Smooth muscle cell of the brain vasculature (primary cell): ENCODE results near the gene ADARB1.

Experiments
- DNase-seq: peaks from one replicate; pipeline ENCODE4 v3.0.0-alpha.2; 2012; ENCODE audit warnings: low read depth, low spot score

ADARB1 gene

DNA sequence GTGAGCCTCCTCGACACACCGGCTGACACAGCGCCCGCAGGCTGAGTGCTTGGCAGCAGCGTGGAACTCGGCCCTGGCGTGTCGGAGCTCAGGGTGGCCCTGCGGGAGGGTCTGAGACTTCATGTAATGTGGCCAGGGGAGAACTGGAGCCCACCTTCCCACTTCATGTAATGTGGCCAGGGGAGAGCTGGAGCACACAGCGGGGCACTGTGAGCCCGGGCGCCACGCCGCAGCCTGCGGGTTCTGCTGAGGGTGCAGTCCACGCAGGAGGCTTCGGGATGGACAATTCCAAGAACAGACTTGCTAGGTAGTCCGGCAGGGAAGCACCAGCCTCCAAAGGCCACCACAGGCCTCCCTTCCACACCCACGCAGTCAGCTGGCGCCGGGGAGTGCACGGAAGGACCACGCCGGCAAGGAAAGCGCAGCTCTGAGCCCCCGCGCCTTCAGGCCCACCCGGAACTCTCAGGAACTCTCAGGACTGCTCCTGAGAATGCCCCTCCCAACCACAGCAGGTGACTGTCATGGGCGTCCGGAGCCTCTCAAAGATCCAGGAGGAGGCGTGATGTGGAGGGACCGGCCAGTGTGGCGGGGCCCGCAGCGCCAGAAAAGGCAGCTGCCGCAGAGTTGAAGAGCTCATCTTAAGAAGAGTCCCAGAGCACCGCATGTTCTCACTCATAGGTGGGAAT is 19.3 kb upstream of the ADARB1 start:
- no peak for DNase-seq

DNA sequence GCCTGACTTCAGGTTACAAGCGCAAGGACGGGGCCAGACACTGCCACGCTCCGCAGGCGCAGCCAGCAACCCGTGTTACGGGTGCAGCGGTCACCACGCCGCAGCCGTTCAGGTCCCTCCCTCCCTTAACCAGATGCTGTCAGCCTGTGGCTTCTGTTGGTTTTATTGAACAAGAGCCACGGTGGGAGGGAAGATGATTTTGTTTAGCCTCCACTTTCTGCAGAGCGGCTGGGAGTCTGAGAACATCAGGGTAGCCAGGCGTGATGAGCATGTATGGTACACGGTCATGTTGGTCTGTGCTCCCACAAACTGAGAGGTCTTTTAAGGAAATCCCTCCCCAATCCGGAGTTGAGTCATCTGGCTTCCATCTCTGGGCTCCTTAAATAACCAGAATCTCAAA is 18.5 kb upstream of the ADARB1 start:
- DNase-seq, result no peak

DNA sequence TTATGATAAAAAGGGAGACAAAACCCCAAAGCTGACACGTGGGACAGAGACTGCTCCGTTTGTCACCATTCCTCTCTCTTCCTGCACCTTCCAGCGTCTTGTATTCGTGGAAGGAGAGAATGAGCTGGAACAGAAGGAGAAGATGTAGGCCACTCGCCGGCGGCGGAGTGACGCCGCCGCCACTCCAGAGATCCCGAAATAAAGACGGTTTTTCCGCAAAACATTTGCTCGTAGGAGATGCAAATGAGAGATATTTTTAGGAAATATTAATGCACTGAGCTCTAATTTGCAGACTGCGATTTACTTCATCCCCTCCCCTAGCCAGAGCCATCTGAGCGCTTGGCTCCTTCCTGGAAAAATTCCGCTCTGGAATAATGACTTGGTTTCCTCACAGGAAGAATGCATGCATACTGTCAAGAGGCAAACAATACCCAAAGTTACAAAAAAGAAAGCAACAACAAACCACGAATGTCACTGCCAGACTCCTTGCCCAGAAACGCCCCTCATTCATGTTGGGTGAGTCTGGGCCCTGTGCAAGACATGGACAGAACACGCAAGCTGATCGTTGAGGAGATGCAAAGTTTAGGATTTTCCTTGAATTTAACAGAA is 18.0 kb upstream of the ADARB1 start:
- no peak for DNase-seq

DNA sequence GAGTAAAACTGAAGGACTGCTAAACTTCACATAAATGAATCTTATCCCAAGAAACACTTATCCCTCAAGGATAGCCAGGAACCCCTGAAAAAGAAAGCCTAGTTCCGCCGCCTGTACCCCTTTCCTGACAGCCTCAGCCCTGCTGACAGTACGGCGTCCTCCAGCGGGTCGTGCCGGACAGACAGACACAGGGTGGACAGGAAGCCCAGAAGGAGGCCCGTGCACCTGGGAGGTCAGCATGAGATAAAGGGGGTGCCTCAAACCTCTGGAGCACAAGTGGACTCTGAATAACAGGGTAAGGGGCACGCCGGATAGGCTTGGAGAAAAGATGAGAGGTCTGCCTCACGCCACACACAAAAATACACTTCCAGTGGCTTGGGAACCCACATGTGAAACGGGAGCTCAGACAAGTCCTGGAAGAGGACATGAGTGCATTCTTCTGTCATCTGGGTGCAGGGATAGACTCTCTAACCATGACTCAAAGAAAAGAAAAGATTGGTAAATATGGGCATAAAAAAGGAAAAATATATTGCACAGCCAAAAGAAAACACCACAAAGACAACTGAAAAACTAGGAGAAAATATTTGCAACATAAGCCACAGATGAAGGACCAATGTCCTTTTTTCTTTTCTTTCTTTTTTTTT is 17.3 kb upstream of the ADARB1 start:
- DNase-seq, result no peak

DNA sequence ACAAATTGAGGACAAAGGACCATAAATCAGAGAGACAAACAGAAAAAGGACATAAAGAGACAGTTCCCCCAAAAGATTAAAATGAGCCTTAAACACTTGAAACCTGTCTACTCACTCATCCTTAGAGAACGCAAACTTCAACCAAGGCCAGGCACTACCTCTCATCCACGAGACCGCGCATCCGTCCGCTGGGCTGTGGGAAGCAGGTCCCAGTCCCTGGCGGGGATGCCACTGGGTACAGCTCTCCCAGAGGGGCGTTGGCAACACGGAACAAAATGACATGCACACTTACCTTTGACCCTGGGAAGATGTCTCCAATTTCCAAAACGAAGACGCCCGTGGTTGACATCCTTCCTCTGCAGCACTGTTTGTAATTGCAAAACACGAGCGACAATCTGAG is 16.5 kb upstream of the ADARB1 start:
- no peak for DNase-seq

- DNase-seq, result no peak
Measured at GRCh38 chr21:45059121-45059520, 15.3 kb upstream of the ADARB1 start.

DNA sequence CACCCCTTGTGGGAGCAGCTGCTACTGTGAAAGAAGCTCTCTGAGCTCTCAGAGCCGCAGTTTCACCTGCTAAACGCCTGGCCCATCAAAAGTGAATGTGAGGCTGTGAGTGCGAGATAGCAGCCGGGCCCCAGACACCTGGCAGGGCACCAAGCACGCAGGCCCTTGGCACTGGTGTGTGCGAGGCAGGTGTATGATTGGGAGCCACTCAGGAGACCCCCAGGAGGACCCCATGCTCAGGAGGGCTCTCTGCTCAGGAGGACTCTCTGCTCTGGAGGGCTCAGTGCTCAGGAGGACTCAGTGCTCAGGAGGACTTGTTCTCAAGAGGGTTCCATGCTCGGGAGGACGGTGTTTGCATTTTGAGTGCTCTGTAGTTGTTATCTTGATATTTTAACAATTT is 14.3 kb upstream of the ADARB1 start:
- no peak for DNase-seq

- no peak for DNase-seq
Measured at GRCh38 chr21:45060675-45061311, 13.6 kb upstream of the ADARB1 start.

GRCh38 chr21:45064091-45064490 is 10.3 kb upstream of the ADARB1 start:
- DNase-seq, result no peak

DNA sequence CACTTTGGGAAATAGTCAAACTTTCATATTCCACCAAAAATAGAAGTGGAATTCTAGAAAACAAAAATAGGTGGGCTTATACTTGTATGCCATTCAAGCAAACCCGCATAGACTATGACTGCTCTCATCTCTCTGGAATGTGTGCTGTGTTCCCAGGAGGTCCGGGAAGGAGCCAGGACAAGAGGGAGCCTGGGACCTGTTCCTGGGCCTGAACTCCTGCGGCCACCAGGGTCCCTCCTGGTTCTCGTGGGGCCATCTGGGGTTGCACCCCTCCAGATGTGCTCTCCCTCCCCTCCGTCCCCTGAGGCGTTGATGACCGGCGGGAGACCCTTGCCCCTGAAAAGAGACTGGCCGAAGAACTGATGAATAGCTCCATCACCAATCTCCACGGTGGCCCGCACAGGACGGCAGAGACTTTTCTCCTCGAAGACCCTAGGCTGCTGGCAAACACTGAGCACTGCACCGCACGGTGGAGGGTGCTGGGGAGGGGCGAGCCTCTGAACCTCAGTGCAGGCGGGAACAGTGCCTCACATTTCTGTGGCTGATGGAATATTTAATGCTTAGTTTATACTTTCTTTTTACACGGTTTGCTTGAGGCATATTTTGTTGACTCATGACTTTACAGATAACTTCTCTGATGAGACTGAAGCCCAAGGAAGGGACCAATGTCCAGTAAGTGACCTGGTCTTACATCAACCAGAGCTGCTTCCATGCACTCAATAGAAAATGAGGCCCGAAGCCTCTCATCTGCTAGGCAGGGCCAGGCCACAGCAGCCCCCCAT is 9.6 kb upstream of the ADARB1 start:
- no peak for DNase-seq

GRCh38 chr21:45067462-45068285 is 6.7 kb upstream of the ADARB1 start:
- DNase-seq, result no peak

DNA sequence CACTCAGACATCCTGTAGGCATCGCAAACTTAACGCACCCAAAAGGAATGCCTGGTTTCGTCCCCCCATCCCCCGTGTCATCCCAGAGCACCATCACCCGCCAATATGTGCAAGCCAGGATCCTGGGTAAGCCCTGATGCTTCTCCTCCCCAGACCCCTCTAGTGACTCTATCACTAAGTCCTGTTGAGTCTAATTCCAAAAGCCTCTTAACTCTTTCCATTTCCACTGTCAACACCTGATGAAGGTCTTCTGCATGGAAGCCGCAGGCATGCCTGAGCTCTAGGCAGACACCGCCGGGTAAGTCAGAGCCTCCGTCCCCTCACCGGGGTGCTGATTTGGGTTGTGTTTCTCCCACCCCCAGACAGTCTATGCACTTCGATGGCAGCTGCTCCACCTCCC is 5.3 kb upstream of the ADARB1 start:
- no peak for DNase-seq

DNA sequence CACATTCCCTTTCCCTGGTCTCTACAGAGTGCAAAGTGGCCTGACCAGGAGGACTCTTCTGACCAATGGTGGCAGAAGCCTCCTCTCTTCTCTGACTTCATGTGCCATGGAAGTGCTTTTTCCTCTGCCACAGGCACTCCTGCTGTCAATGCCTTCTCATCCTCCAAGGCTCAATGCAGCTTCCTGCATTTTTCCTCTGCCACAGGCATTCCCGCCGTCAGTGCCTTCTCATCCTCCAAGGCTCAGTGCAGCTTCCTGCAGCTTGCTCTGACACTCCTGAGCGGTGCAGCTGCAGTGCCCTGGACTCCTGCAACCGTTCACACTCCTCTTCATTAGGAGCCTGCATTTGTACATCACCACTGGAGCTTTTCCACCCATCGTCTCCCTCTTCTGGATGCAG is 4.7 kb upstream of the ADARB1 start:
- DNase-seq, result no peak

GRCh38 chr21:45071078-45071873 is 3.1 kb upstream of the ADARB1 start:
- DNase-seq, result no peak

DNA sequence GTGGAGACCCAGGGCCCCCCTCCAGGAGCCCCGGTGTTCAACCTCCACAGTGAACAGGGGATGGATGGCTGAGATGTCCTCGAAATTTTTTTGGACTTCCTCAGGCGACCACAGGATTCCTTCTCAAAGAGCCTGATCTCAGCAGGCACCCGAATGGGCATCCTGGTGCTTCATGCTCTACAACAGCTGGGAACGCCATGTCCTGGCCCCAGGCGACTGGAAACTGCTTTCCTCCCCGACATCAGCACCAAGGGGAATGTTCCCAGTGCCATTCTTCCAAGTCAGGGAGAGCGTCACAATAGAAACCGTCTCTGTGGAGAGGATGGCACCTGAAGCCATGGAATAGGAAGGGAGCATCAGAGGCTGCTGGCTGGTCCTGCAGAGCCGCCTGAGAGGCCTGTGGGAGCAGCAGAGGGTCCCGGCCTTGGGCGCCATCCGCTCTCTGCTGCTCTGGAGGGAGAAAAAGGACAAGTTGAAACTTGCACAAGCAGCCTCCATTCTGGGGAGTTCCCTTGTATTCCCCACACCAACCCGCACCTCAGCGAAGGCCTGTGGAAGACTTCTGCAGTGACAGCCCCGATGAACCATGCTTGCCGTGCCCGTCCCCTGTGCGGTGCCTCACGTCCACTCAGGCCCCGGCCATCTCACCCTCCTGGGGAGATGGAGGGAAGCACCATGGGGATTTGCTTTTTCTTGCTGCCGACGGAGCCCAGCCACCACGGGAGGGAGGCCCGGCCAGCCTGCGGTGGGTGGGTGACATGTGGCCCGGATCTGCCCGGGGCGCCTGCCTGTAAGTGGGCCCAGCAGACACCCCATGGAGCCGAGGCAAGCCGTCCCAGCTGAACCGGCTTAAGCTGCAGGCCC is 2.3 kb upstream of the ADARB1 start:
- DNase-seq, result no peak

DNA sequence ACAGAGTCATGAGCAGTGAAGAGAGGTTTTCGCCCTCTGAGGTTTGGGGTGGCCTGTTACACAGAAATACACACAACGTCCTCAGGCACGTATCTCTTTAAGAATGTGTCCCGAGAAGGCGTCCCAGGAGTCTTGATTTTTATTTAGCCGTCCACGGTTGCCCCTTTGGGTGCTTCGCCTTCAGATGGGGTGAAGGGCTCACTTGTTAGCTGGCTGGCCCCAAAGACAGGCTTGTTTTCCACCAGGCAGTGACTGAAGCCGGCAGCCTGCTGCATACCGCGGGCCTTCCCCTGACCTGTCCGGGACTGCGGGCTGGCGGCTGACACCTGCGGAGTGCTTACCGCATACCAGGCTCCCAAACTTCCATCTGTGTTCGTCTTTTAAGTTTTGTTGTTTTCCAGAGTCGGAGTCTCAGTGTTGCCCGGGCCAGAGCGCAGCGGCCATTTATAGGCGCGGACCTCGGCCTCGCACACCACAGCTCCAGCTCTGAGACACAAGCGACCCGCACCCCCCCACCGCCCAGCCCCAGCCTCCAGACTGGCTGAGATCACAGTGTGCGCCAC is 1.6 kb upstream of the ADARB1 start:
- no peak for DNase-seq

GRCh38 chr21:45073301-45074047 is 906 bp upstream of the ADARB1 start:
- DNase-seq, result no peak
